Astrocyte (in vitro differentiated cells and primary cell): ENCODE data around the gene COPZ1. TPM values are rescaled to one million over a fixed set of nuclear protein-coding genes. Genes with fewer than 3 reads are reported as not detected.

Experiments
- DNase-seq: peaks from one replicate; pipeline ENCODE4 v3.0.0-alpha.2; 2010; ENCODE audit warnings: low read depth
- FAIRE-seq: peaks from 2 replicates; lab custom pipeline; 2011; peaks lifted over from hg19 to GRCh38; lab: Jason Lieb, UNC
- H2AFZ ChIP-seq: 2 replicates; pipeline ENCODE4 v1.6.0; 2012; ENCODE audit warnings: low read depth, low read length, inconsistent platforms
- H3K27ac ChIP-seq: 2 replicates; pipeline ENCODE4 v1.5.1; 2011; ENCODE audit warnings: low read depth, low read length, inconsistent platforms
- H3K27me3 ChIP-seq: 2 replicates; pipeline ENCODE4 v1.6.0; 2011; ENCODE audit warnings: low read length, inconsistent platforms; ENCODE audit not compliant: insufficient read depth
- H3K36me3 ChIP-seq: 2 replicates; pipeline ENCODE4 v1.5.1; 2011; ENCODE audit warnings: low read length, inconsistent platforms; ENCODE audit not compliant: insufficient read depth
- H3K4me1 ChIP-seq: 2 replicates; pipeline ENCODE4 v1.5.1; 2011; ENCODE audit warnings: low read length, inconsistent platforms; ENCODE audit not compliant: insufficient read depth
- H3K4me2 ChIP-seq: 2 replicates; pipeline ENCODE4 v1.6.0; 2012; ENCODE audit warnings: low read length, inconsistent platforms
- H3K4me3 ChIP-seq: 2 replicates; pipeline ENCODE4 v1.5.1; 2011; ENCODE audit warnings: low read depth, mild to moderate bottlenecking, low read length, inconsistent platforms; ENCODE audit not compliant: insufficient read depth
- H3K79me2 ChIP-seq: 2 replicates; pipeline ENCODE4 v1.6.0; 2012; ENCODE audit warnings: mild to moderate bottlenecking, low read length, inconsistent platforms; ENCODE audit not compliant: insufficient read depth
- H3K9ac ChIP-seq: 2 replicates; pipeline ENCODE4 v1.6.0; 2012; ENCODE audit warnings: mild to moderate bottlenecking, low read length, inconsistent platforms
- H3K9me3 ChIP-seq: 2 replicates; pipeline ENCODE4 v1.5.1; 2012; ENCODE audit warnings: low read depth, mild to moderate bottlenecking, low read length, inconsistent platforms; ENCODE audit not compliant: insufficient read depth
- H4K20me1 ChIP-seq: 2 replicates; pipeline ENCODE4 v1.6.0; 2012; ENCODE audit warnings: low read length, inconsistent platforms; ENCODE audit not compliant: insufficient read depth
- H3K27ac Mint-ChIP-seq: one replicate; pipeline ENCODE4 v1.8.0; 2021; ENCODE audit warnings: mild to moderate bottlenecking, mixed read lengths; ENCODE audit not compliant: unreplicated experiment
- H3K27me3 Mint-ChIP-seq: one replicate; pipeline ENCODE4 v1.8.0; 2021; ENCODE audit warnings: low read depth, mixed read lengths; ENCODE audit not compliant: unreplicated experiment
- H3K36me3 Mint-ChIP-seq: one replicate; pipeline ENCODE4 v1.8.0; 2021; ENCODE audit warnings: low read depth, mixed read lengths; ENCODE audit not compliant: unreplicated experiment
- H3K4me1 Mint-ChIP-seq: one replicate; pipeline ENCODE4 v1.8.0; 2021; ENCODE audit warnings: low read depth, mixed read lengths; ENCODE audit not compliant: unreplicated experiment
- H3K4me3 Mint-ChIP-seq: one replicate; pipeline ENCODE4 v1.8.0; 2021; ENCODE audit warnings: mild to moderate bottlenecking, moderate library complexity, mixed read lengths; ENCODE audit not compliant: unreplicated experiment
- H3K9me3 Mint-ChIP-seq: one replicate; pipeline ENCODE4 v1.8.0; 2021; ENCODE audit warnings: mild to moderate bottlenecking, mixed read lengths; ENCODE audit not compliant: unreplicated experiment
- CTCF ChIP-seq: IDR thresholded peaks from 2 replicates; pipeline ENCODE4 v1.5.1; 2011; ENCODE audit warnings: low read depth, mild to moderate bottlenecking, inconsistent platforms, low read length, moderate library complexity; ENCODE audit not compliant: insufficient read depth
- EZH2 ChIP-seq: IDR thresholded peaks from 2 replicates; pipeline ENCODE4 v1.6.1; 2012; ENCODE audit warnings: mild to moderate bottlenecking, low read length, inconsistent platforms; ENCODE audit not compliant: insufficient read depth
- total RNA-seq: library from RNA; stranded (reverse); gene quantifications from 2 replicates; pipeline ENCODE4 v1.2.1, GENCODE V29; 2021

COPZ1 gene
- total RNA-seq, 1 donor from 2014 or later, result 136 TPM

GRCh38 chr12:54377007-54377406, 52.1 kb downstream of the COPZ1 start:
- no peak for FAIRE-seq
- Histone ChIP-seq H4K20me1 (peaks cover 4% of the 10 kb centered on the region), H3K9ac (no peak overlapping the region), H3K4me1 (peaks cover 27% of the 10 kb centered on the region), H3K27ac (no peak overlapping the region), H3K9me3 (no peaks in the 10 kb centered on the region), H2AFZ (no peak overlapping the region), H3K27me3 (no peaks in the 10 kb centered on the region), H3K36me3 (no peaks in the 10 kb centered on the region), H3K79me2 (no peaks in the 10 kb centered on the region), H3K4me2 (no peak overlapping the region), H3K4me3 (no peak overlapping the region)
- no peak for TF ChIP-seq EZH2
- no peak for TF ChIP-seq CTCF
- Mint-ChIP-seq H3K27ac (peak overlapping the region; percentile 66), H3K9me3 (peaks cover 3% of the 10 kb centered on the region), H3K4me1 (peaks cover 31% of the 10 kb centered on the region), H3K4me3 (peak overlapping the region; percentile 29), H3K36me3 (peaks cover 15% of the 10 kb centered on the region), H3K27me3 (peaks cover 6% of the 10 kb centered on the region)
- no peak for DNase-seq

- H3K4me1 ChIP-seq, result peaks cover 28% of the 10 kb centered on the region
- peaks cover 6% of the 10 kb centered on the region for H3K27me3 Mint-ChIP-seq
- FAIRE-seq (no peak), DNase-seq (no peak)
- no peak overlapping the region for H3K27ac Mint-ChIP-seq
- H3K36me3 Mint-ChIP-seq, result peaks cover 12% of the 10 kb centered on the region
- no peak overlapping the region for H3K9ac ChIP-seq
- no peak for TF ChIP-seq CTCF
- no peak for TF ChIP-seq EZH2
- H3K27ac ChIP-seq, result no peak overlapping the region
- no peak overlapping the region for H3K4me3 ChIP-seq
- H3K27me3 ChIP-seq, result no peaks in the 10 kb centered on the region
- no peaks in the 10 kb centered on the region for H3K36me3 ChIP-seq
- peak overlapping the region; percentile 77 for H3K4me3 Mint-ChIP-seq
- no peak overlapping the region for H2AFZ ChIP-seq
- H3K9me3 Mint-ChIP-seq, result peaks cover 3% of the 10 kb centered on the region
- no peaks in the 10 kb centered on the region for H3K79me2 ChIP-seq
- H4K20me1 ChIP-seq, result peaks cover 4% of the 10 kb centered on the region
- peak overlapping the region; percentile 96 for H3K4me2 ChIP-seq
- peaks cover 30% of the 10 kb centered on the region for H3K4me1 Mint-ChIP-seq
- H3K9me3 ChIP-seq, result no peaks in the 10 kb centered on the region
Measured at GRCh38 chr12:54377797-54378515, 53.0 kb downstream of the COPZ1 start.

- peaks cover 26% of the 10 kb centered on the region for H3K4me1 Mint-ChIP-seq
- no peak overlapping the region for H3K27ac ChIP-seq
- H2AFZ ChIP-seq, result peak overlapping the region; percentile 66
Measured at GRCh38 chr12:54378796-54379397, 54.0 kb downstream of the COPZ1 start.

More at GRCh38 chr12:54378796-54379397, 54.0 kb downstream of the COPZ1 start:
- Histone ChIP-seq H3K36me3 (no peaks in the 10 kb centered on the region), H3K4me2 (peak overlapping the region; percentile 96), H3K9ac (peak overlapping the region; percentile 68), H3K4me3 (peak overlapping the region; percentile 47), H3K27me3 (no peaks in the 10 kb centered on the region), H3K79me2 (no peaks in the 10 kb centered on the region), H3K4me1 (peaks cover 28% of the 10 kb centered on the region), H4K20me1 (peaks cover 4% of the 10 kb centered on the region), H3K9me3 (no peaks in the 10 kb centered on the region)
- H3K36me3 Mint-ChIP-seq, result peaks cover 14% of the 10 kb centered on the region
- no peak for DNase-seq
- H3K27ac Mint-ChIP-seq, result no peak overlapping the region
- peak overlapping the region; percentile 78 for H3K4me3 Mint-ChIP-seq
- no peak for TF ChIP-seq EZH2
- no peak for TF ChIP-seq CTCF
- H3K9me3 Mint-ChIP-seq, result peaks cover 3% of the 10 kb centered on the region
- peaks cover 6% of the 10 kb centered on the region for H3K27me3 Mint-ChIP-seq
- FAIRE-seq, result no peak
